Cardiac fibroblast (primary cell): ENCODE data around the gene MARCHF10.

Source experiments
- DNase-seq, 2 donors: peaks; one replicate each; pipeline versions ENCODE4 v3.0.0 to v3.0.0-alpha.2; 2010; ENCODE audit warnings: low read depth in 2 of 2
- H3K4me3 ChIP-seq, 2 donors: replicated peaks in 1 of 2; 1 replicate in 1 of 2; 2 replicates in 1 of 2; pipeline ENCODE4 v1.5.1; 2011; ENCODE audit warnings: low read depth in 2 of 2, low read length in 2 of 2, mild to moderate bottlenecking in 2 of 2, moderate library complexity in 1 of 2
- TF ChIP-seq, protein P1 (sequence below): IDR thresholded peaks from one replicate; pipeline ENCODE4 v1.5.1; 2011; ENCODE audit warnings: low read depth, mild to moderate bottlenecking, low read length, inconsistent platforms

The MARCHF10 gene

DNA sequence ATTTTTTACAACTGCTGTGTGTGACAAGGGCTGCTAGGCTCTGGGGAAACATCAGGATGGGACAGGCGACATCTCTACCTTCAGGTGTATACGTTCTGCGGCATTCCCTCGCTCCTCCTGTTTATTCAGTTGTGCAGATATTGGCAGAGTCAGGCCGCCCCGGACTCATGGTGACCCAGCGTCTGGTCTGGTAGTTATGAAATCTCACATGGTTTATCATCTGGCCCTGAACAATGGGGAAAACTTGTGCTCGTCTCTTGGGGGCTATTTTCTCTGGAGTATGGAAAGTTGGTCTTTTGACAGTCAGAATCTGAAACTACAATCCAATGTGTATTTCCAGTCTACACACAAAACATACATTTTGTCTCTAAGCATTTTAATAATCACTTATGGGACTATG, 3.3 kb downstream of the MARCHF10 start:
- no peak overlapping the region for H3K4me3 ChIP-seq

GRCh38 chr17:62804025-62804424, 4.1 kb downstream of the MARCHF10 start:
- no peak overlapping the region for H3K4me3 ChIP-seq
- no peak for DNase-seq
- TF ChIP-seq, protein P1, sequence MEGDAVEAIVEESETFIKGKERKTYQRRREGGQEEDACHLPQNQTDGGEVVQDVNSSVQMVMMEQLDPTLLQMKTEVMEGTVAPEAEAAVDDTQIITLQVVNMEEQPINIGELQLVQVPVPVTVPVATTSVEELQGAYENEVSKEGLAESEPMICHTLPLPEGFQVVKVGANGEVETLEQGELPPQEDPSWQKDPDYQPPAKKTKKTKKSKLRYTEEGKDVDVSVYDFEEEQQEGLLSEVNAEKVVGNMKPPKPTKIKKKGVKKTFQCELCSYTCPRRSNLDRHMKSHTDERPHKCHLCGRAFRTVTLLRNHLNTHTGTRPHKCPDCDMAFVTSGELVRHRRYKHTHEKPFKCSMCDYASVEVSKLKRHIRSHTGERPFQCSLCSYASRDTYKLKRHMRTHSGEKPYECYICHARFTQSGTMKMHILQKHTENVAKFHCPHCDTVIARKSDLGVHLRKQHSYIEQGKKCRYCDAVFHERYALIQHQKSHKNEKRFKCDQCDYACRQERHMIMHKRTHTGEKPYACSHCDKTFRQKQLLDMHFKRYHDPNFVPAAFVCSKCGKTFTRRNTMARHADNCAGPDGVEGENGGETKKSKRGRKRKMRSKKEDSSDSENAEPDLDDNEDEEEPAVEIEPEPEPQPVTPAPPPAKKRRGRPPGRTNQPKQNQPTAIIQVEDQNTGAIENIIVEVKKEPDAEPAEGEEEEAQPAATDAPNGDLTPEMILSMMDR, result no peak

More for the DNA sequence above, 3.3 kb downstream of the MARCHF10 start:
- TF ChIP-seq, protein P1, result no peak
- peak; percentile 72 to 89 for DNase-seq

DNA sequence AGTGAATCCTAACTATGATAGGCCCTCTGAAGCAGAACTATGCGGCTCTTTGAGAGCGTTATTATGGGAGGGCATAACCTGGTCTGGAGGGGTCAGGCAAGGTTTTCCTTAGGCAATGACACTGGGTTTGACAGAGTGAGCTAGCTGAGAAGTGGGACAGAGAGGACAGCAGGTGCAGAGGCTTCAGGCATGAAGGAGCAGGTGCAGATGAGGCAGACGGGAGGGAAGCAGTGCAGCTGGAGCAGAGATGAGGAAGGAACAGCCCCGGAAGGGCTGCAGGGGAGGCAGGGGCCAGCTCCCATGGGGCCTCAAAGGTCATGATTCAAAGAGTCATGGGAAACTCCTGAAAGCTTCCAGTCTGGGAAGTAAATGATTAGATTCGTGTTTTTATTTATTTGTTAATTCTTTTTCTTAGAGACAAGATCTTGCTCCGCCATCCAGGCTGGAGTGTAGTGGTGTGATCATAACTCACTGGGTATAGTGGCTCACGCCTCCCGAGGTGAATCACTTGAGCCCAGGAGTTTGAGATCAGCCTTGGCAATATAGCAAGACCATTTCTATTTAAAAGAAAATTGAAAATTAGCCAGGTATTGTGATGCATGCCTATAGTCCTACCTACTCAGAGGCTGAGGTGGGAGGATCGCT, 5.4 kb downstream of the MARCHF10 start:
- TF ChIP-seq, protein P1, result no peak
- DNase-seq, result peak in 1 of 2 donors; percentile 44
- no peak overlapping the region for H3K4me3 ChIP-seq

GRCh38 chr17:62801553-62802114, 6.5 kb downstream of the MARCHF10 start:
- TF ChIP-seq, protein P1, result no peak
- DNase-seq, result no peak
- no peak overlapping the region for H3K4me3 ChIP-seq

- no peak overlapping the region for H3K4me3 ChIP-seq
- TF ChIP-seq, protein P1, result no peak
- peak; percentile 32 to 45 for DNase-seq
Observed at GRCh38 chr17:62800585-62800984, 7.5 kb downstream of the MARCHF10 start.

DNA sequence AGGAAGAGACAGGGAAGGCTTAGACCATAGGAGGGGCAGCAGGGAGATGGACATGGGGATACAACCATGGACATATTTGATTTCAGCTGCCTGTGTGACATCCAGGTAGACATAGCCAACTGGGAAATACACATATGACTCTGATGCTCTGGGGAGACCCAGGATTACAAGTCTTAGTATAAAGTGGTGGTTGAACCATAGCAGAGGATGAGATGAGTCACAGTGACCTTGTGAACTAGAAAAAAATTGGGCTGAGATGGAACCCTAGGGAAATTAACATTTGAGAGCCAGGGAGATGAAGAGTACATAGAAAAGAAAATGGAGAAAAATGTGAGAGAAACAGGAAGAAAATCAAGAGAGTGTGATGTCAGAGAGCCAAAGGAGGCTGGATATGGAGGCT, 10.2 kb downstream of the MARCHF10 start:
- peak in 1 of 2 donors; percentile 77 for DNase-seq
- no peak overlapping the region for H3K4me3 ChIP-seq
- TF ChIP-seq, protein P1, result no peak
